OCI-LY7 (cell line): ENCODE results near the gene LYPD5. TPM values are rescaled to one million over a fixed set of nuclear protein-coding genes. Genes with fewer than 3 reads are reported as not detected.
A peak's percentile ranks its signal among the peaks of the same experiment; 100 is the strongest.

Experiments used
- BruUV-seq: library from RNA; stranded (reverse); fragments of 400-500 nt; replicated peaks from 2 replicates; lab custom pipeline; 2021; lab: Mats Ljungman, UMichigan
- CTCF ChIA-PET: fragments of 300-600 bp; sonication (Branson Sonifier 250); formaldehyde crosslinking; loops from one replicate; lab custom pipeline; 2022; ENCODE audit warnings: antibody characterized with exemption; ENCODE audit not compliant: unreplicated experiment; lab: Charles Lee
- POLR2A ChIA-PET: fragments of 300-600 bp; sonication (Branson Sonifier 250); formaldehyde crosslinking; loops from one replicate; lab custom pipeline; 2022; ENCODE audit warnings: antibody characterized with exemption; lab: Charles Lee
- DNase-seq: peaks from one replicate; pipeline ENCODE4 v3.0.0-alpha.2; 2015; ENCODE audit warnings: low spot score
- H2AFZ ChIP-seq: fragments of 200-600 bp; sonication (generic), shearing (Covaris generic); 2 replicates; pipeline ENCODE4 v1.6.1; 2014; ENCODE audit warnings: mild to moderate bottlenecking, antibody characterized with exemption, low read length, moderate library complexity
- H3K27ac ChIP-seq: fragments of 200-600 bp; sonication (generic); 2 replicates; pipeline ENCODE4 v1.5.1; 2014; ENCODE audit warnings: mixed run types, low read depth, mild to moderate bottlenecking, moderate library complexity, low read length, inconsistent platforms; ENCODE audit not compliant: poor library complexity, severe bottlenecking
- H3K36me3 ChIP-seq: fragments of 200-600 bp; sonication (generic); 2 replicates; pipeline ENCODE4 v1.6.1; 2014; ENCODE audit warnings: mild to moderate bottlenecking, antibody characterized with exemption, low read length, moderate library complexity, mixed read lengths; ENCODE audit not compliant: insufficient read depth
- H3K4me1 ChIP-seq: fragments of 200-600 bp; sonication (generic); 2 replicates; pipeline ENCODE4 v1.5.1; 2014; ENCODE audit warnings: mild to moderate bottlenecking, low read length; ENCODE audit not compliant: insufficient read depth, poor library complexity, severe bottlenecking
- H3K4me2 ChIP-seq: fragments of 200-600 bp; sonication (generic); 2 replicates; pipeline ENCODE4 v1.6.1; 2014; ENCODE audit warnings: mild to moderate bottlenecking, low read length
- H3K4me3 ChIP-seq: fragments of 200-600 bp; sonication (generic); 2 replicates; pipeline ENCODE4 v1.5.1; 2014; ENCODE audit warnings: mild to moderate bottlenecking, low read depth, low read length; ENCODE audit not compliant: poor library complexity, severe bottlenecking
- H3K79me2 ChIP-seq: fragments of 200-600 bp; sonication (generic); 2 replicates; pipeline ENCODE4 v1.6.1; 2016; ENCODE audit warnings: low read depth, mild to moderate bottlenecking, low read length, moderate library complexity, mixed read lengths; ENCODE audit not compliant: insufficient read depth
- H3K9me2 ChIP-seq: fragments of 200-600 bp; sonication (generic); 2 replicates; pipeline ENCODE4 v1.6.1; 2016; ENCODE audit warnings: mild to moderate bottlenecking, low read length, mixed read lengths; ENCODE audit not compliant: insufficient read depth
- H3K9me3 ChIP-seq: fragments of 200-600 bp; sonication (generic); 2 replicates; pipeline ENCODE4 v1.6.1; 2014; ENCODE audit warnings: mild to moderate bottlenecking, mixed run types, low read length, mixed read lengths
- H4K20me1 ChIP-seq: fragments of 200-600 bp; sonication (generic); 2 replicates; pipeline ENCODE4 v1.6.1; 2014; ENCODE audit warnings: mild to moderate bottlenecking, antibody characterized with exemption, low read length, moderate library complexity, mixed read lengths; ENCODE audit not compliant: insufficient read depth
- EZH2phosphoT487 ChIP-seq: fragments of 200-600 bp; sonication (generic); IDR thresholded peaks from 2 replicates; pipeline ENCODE4 v1.6.1; 2018; ENCODE audit warnings: low read depth, borderline replicate concordance, mild to moderate bottlenecking, mixed run types, antibody characterized with exemption, low read length, moderate library complexity, mixed read lengths
- intact Hi-C: fragments of 100-400 bp; cut with micrococcal nuclease; formaldehyde crosslinking; loops from one replicate; pipeline ENCODE4 v1.10.0; 2022; ENCODE audit not compliant: unreplicated experiment
- total RNA-seq, 2 experiments: library from RNA; depleted of rRNA in 1 of 2; stranded (reverse); fragments of >200 nt in 1 of 2; shearing (Covaris generic) in 1 of 2; gene quantifications; 2 replicates each; pipeline ENCODE4 v1.2.3, GENCODE V29; 2014 to 2022
- TF ChIP-seq, protein P1 (sequence below): fragments of 200-600 bp; sonication (generic); conservative IDR thresholded peaks from 2 replicates; pipeline ENCODE4 v1.5.1; 2014; ENCODE audit warnings: mild to moderate bottlenecking, antibody characterized with exemption, low read length, moderate library complexity, mixed read lengths

The LYPD5 gene
- total RNA-seq, 2 experiments from 2014 or later: not detected

DNA sequence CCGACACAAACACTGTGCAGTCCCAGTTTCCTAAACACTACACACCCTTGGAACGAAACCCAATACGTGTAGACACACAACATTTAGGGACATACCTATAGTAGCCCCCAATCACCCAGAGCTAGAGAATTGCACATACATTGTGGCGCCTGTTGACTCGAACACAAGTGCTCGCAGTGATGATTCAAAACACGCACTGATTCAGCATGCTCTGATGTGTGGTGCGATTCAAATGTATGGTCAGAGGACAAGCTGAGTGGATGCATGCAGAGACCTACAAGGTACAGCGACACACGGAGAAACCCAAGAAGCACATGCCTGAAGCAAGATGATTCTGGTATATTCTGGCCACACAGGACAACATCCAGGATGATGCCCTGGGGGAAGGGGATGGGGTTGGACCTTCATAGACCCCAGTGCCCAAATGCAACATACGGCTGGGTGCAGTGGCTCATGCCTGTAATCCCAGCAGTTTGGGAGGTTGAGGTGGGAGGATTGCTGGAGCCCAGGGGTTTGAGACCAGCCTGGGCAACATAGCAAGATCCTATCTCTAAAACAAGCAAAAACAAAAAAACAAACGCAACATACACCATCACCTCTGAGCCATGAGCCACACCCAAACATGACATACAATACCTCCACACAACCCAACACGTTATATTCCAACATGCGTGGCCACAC lies 20.5 kb downstream of the LYPD5 start:
- BruUV-seq: no TSS peak
- no peaks in the 10 kb centered on the region for H3K9me2 ChIP-seq
- POLR2A ChIA-PET: interaction anchor here (4.2 to 6.7 kb wide), 2 partner anchors 17 to 27 kb away, joined by 27 to 49 read pairs; partner anchors contain the start of gene SMG9
- H3K4me2 ChIP-seq: peak overlapping the region; percentile 91
- H3K9me3 ChIP-seq: no peaks in the 10 kb centered on the region
- H3K79me2 ChIP-seq: peaks cover 27% of the 10 kb centered on the region
- TF ChIP-seq, protein P1, sequence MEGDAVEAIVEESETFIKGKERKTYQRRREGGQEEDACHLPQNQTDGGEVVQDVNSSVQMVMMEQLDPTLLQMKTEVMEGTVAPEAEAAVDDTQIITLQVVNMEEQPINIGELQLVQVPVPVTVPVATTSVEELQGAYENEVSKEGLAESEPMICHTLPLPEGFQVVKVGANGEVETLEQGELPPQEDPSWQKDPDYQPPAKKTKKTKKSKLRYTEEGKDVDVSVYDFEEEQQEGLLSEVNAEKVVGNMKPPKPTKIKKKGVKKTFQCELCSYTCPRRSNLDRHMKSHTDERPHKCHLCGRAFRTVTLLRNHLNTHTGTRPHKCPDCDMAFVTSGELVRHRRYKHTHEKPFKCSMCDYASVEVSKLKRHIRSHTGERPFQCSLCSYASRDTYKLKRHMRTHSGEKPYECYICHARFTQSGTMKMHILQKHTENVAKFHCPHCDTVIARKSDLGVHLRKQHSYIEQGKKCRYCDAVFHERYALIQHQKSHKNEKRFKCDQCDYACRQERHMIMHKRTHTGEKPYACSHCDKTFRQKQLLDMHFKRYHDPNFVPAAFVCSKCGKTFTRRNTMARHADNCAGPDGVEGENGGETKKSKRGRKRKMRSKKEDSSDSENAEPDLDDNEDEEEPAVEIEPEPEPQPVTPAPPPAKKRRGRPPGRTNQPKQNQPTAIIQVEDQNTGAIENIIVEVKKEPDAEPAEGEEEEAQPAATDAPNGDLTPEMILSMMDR: no peak
- TF ChIP-seq EZH2phosphoT487: no peak
- H3K36me3 ChIP-seq: no peaks in the 10 kb centered on the region
- CTCF ChIA-PET: no interaction called here
- H3K4me1 ChIP-seq: peaks cover 78% of the 10 kb centered on the region
- H3K4me3 ChIP-seq: peak overlapping the region; percentile 78
- intact Hi-C loops: no loop called here
- H4K20me1 ChIP-seq: no peaks in the 10 kb centered on the region
- peak overlapping the region; percentile 91 for H3K27ac ChIP-seq
- H2AFZ ChIP-seq: peak overlapping the region; percentile 40; the same call in 1 of the 2 replicates
- peak; percentile 27 for DNase-seq

DNA sequence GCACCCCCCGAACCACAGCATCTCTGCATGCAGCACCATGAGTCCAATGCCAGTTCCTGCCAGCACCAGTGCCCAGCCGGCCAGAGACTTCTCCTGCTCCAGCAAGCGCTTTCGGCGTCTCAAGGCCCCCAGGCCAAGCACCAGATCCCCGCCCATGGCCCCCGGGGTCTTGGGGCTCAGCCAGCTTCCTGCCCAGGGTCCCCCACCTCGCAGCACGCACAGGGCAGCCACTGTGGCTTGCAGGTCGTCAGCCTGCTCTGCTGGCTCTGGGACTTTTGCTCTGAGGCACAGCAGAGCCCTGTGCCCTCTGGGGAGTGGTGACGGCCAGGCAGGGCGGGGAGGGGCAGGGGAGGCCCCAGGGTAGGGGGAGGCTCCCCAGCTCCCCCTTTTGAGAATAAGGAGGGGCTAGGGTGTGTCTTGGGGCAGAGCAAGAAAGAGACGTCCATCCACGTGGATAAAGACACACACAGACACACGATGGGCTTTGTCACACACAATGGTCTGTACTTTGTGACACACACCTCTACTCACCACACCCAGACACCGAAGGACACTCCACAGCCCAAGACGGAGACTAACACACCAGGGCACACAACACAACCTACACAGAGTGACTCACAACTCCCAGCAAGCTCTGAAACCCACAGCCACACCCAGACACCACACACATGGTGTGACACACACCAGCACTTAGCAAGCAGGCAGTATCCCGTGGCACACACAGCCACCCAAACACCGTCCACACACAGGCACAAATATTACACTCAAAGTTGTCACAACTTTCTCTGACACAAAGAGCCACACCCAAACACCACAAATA lies 21.3 kb downstream of the LYPD5 start, which contains the start of gene KCNN4:
KCNN4 (minus strand) TSS at position 268 of the 820 bp plus-strand sequence; CDS start at position 156, 112 bp downstream.
- peak within 1 kb of the TSS; percentile 91 for H3K27ac ChIP-seq
- DNase-seq: peak; percentile 77
- peaks cover 33% of the 10 kb centered on the region for H3K79me2 ChIP-seq
- ChIA-PET POLR2A (interaction anchor here (1.6 to 6.7 kb wide), 3 partner anchors 16 to 36 kb away, joined by 3 to 49 read pairs (median 27); partner anchors contain the start of gene SMG9), CTCF (interaction anchor here (1.1 kb wide), 1 partner anchor 15 kb away, joined by 3 read pairs; no protein-coding TSS in a partner anchor)
- peaks cover 4% of the 10 kb centered on the region; the same call in 1 of the 2 replicates for H3K36me3 ChIP-seq
- no peaks in the 10 kb centered on the region for H3K9me2 ChIP-seq
- no peaks in the 10 kb centered on the region for H4K20me1 ChIP-seq
- H3K4me2 ChIP-seq: peak within 1 kb of the TSS; percentile 91
- H3K9me3 ChIP-seq: no peaks in the 10 kb centered on the region
- peaks cover 87% of the 10 kb centered on the region for H3K4me1 ChIP-seq
- no TSS peak for BruUV-seq
- intact Hi-C loops: no loop called here
- TF ChIP-seq EZH2phosphoT487: no peak
- TF ChIP-seq, protein P1: no peak
- H3K4me3 ChIP-seq: peak within 1 kb of the TSS; percentile 78
- H2AFZ ChIP-seq: peak within 1 kb of the TSS; percentile 40
